Mesothelial cell of epicardium (in vitro differentiated cells): ENCODE results near the gene VENTX. TPM values are rescaled to one million over a fixed set of nuclear protein-coding genes. Genes with fewer than 3 reads are reported as not detected.
"Not testable (repeated sequence)": the region's sequence is repeated elsewhere in the genome, so short reads cannot be mapped to it uniquely, and the experiment has no call there.

Experiments
- DNase-seq, 2 experiments: peaks; one replicate each; pipeline ENCODE4 v3.0.0; 2021; ENCODE audit warnings: low spot score in 2 of 2; ENCODE audit not compliant: unreplicated experiment in 2 of 2
- H3K27ac Mint-ChIP-seq: 2 replicates; pipeline ENCODE4 v1.8.0; 2021; ENCODE audit warnings: mixed read lengths
- H3K27me3 Mint-ChIP-seq: 2 replicates; pipeline ENCODE4 v1.8.0; 2021; ENCODE audit warnings: low read depth, mixed read lengths
- H3K36me3 Mint-ChIP-seq: 2 replicates; pipeline ENCODE4 v1.8.0; 2021; ENCODE audit warnings: mixed read lengths
- H3K4me1 Mint-ChIP-seq: 2 replicates; pipeline ENCODE4 v1.8.0; 2021; ENCODE audit warnings: mixed read lengths
- H3K4me3 Mint-ChIP-seq: 2 replicates; pipeline ENCODE4 v1.8.0; 2021; ENCODE audit warnings: mild to moderate bottlenecking, moderate library complexity, mixed read lengths
- H3K9me3 Mint-ChIP-seq: 2 replicates; pipeline ENCODE4 v1.8.0; 2021; ENCODE audit warnings: mixed read lengths
- CTCF ChIP-seq: fragments of 200-600 bp; sonication (generic); IDR thresholded peaks from one replicate; pipeline ENCODE4 v1.5.0; 2021; ENCODE audit warnings: antibody characterized with exemption; ENCODE audit not compliant: unreplicated experiment
- total RNA-seq: library from RNA; stranded (reverse); gene quantifications from 3 replicates; pipeline ENCODE4 v1.2.1, GENCODE V29; 2021

Gene VENTX
- total RNA-seq, 1 donor from 2014 or later = 0.09 TPM

- H3K9me3 Mint-ChIP-seq = no peaks in the 10 kb centered on the region
- H3K27me3 Mint-ChIP-seq = peaks cover 58% of the 10 kb centered on the region
- no peak for TF ChIP-seq CTCF
- no peaks in the 10 kb centered on the region for H3K36me3 Mint-ChIP-seq
- H3K4me1 Mint-ChIP-seq = peaks cover 10% of the 10 kb centered on the region
- H3K4me3 Mint-ChIP-seq = peak overlapping the region; percentile 58
- no peak for DNase-seq
- no peak overlapping the region for H3K27ac Mint-ChIP-seq
Observed at GRCh38 chr10:133219782-133220181, 17.9 kb upstream of the VENTX start.

- H3K4me1 Mint-ChIP-seq = peaks cover 17% of the 10 kb centered on the region
- no peak for TF ChIP-seq CTCF
- H3K36me3 Mint-ChIP-seq = no peaks in the 10 kb centered on the region
- no peak overlapping the region for H3K27ac Mint-ChIP-seq
- DNase-seq = no peak
- peak overlapping the region; percentile 52 for H3K4me3 Mint-ChIP-seq
- no peaks in the 10 kb centered on the region for H3K9me3 Mint-ChIP-seq
- peaks cover 66% of the 10 kb centered on the region for H3K27me3 Mint-ChIP-seq
Observed at GRCh38 chr10:133221331-133221730, 16.3 kb upstream of the VENTX start.

GRCh38 chr10:133221756-133222155 is 15.9 kb upstream of the VENTX start:
- not testable (repeated sequence) for H3K9me3 Mint-ChIP-seq, H3K4me3 Mint-ChIP-seq, DNase-seq, H3K27ac Mint-ChIP-seq, H3K36me3 Mint-ChIP-seq
- peaks cover 66% of the 10 kb centered on the region for H3K27me3 Mint-ChIP-seq
- H3K4me1 Mint-ChIP-seq = peaks cover 17% of the 10 kb centered on the region

- H3K4me1 Mint-ChIP-seq = peaks cover 19% of the 10 kb centered on the region
Observed at GRCh38 chr10:133224076-133224475, 13.6 kb upstream of the VENTX start.

GRCh38 chr10:133224756-133225372 is 12.8 kb upstream of the VENTX start:
- Mint-ChIP-seq H3K4me1 (peaks cover 21% of the 10 kb centered on the region), H3K4me3 (no peak overlapping the region), H3K9me3 (no peaks in the 10 kb centered on the region), H3K27me3 (peaks cover 71% of the 10 kb centered on the region), H3K27ac (peak overlapping the region; percentile 85), H3K36me3 (no peaks in the 10 kb centered on the region)
- TF ChIP-seq CTCF = no peak
- no peak for DNase-seq

More at GRCh38 chr10:133224076-133224475, 13.6 kb upstream of the VENTX start:
- peaks cover 72% of the 10 kb centered on the region for H3K27me3 Mint-ChIP-seq
- no peak overlapping the region for H3K4me3 Mint-ChIP-seq
- no peak overlapping the region for H3K27ac Mint-ChIP-seq
- H3K9me3 Mint-ChIP-seq = no peaks in the 10 kb centered on the region
- no peaks in the 10 kb centered on the region for H3K36me3 Mint-ChIP-seq
- no peak for DNase-seq
- TF ChIP-seq CTCF = no peak

- H3K27me3 Mint-ChIP-seq = peaks cover 72% of the 10 kb centered on the region
- no peak overlapping the region for H3K27ac Mint-ChIP-seq
- no peak for TF ChIP-seq CTCF
- DNase-seq = no peak
- H3K4me3 Mint-ChIP-seq = no peak overlapping the region
- no peaks in the 10 kb centered on the region for H3K36me3 Mint-ChIP-seq
- peaks cover 21% of the 10 kb centered on the region for H3K4me1 Mint-ChIP-seq
- H3K9me3 Mint-ChIP-seq = no peaks in the 10 kb centered on the region
Observed at GRCh38 chr10:133225707-133226191, 11.9 kb upstream of the VENTX start.
